C4-2B (cell line): Measurements from ENCODE around the gene SLC66A3.

Experiments used
- CTCF ChIP-seq: fragments of 450-650 bp; conservative IDR thresholded peaks from 2 replicates; pipeline ENCODE4 v1.5.1; 2017; ENCODE audit warnings: mild to moderate bottlenecking
- ZFX ChIP-seq: fragments of 450-650 bp; IDR thresholded peaks from 2 replicates; pipeline ENCODE4 v1.6.1; 2017

- TF ChIP-seq CTCF = no peak
- no peak for TF ChIP-seq ZFX
Measured at GRCh38 chr2:11158916-11159573, 3.8 kb downstream of the SLC66A3 start.
